ENCODE results near the gene BCAS3. TPM values are rescaled to one million over a fixed set of nuclear protein-coding genes. Genes with fewer than 3 reads are reported as not detected.

The BCAS3 gene
- total RNA-seq, 1 donor from 2014 or later, result 75.9 TPM

GRCh38 chr17:61331178-61331577 is 653.5 kb downstream of the BCAS3 start:
- no peak for TF ChIP-seq CTCF (IDR thresholded peaks at IDR 0.05)
- Histone ChIP-seq H3K9me3 (no peaks in the 10 kb centered on the region), H3K4me3 (no peak overlapping the region), H3K4me1 (peaks cover 4 to 6% of the 10 kb centered on the region in 2 donors), H3K27ac (peak overlapping the region; percentile 18 to 55), H3K36me3 (no peaks in the 10 kb centered on the region), H3K27me3 (no peaks in the 10 kb centered on the region)
- intact Hi-C loops (cut with DNase I), result no loop called here
- DNase-seq (ENCODE audit: low spot score in 2 of 2), result no peak

- Histone ChIP-seq H3K36me3 (no peaks in the 10 kb centered on the region), H3K9me3 (no peaks in the 10 kb centered on the region), H3K4me3 (no peak overlapping the region), H3K27ac (peak overlapping the region; percentile 0 to 55), H3K27me3 (no peaks in the 10 kb centered on the region), H3K4me1 (peaks cover 6 to 9% of the 10 kb centered on the region in 2 donors)
- DNase-seq (ENCODE audit: low spot score in 2 of 2), result no peak
- intact Hi-C loops (cut with DNase I), result no loop called here
- no peak for TF ChIP-seq CTCF (IDR thresholded peaks at IDR 0.05)
Measured at GRCh38 chr17:61331886-61332285, 654.2 kb downstream of the BCAS3 start.

- DNase-seq (ENCODE audit: low spot score in 2 of 2), result no peak
- no peaks in the 10 kb centered on the region for H3K27me3 ChIP-seq
- no peak overlapping the region for H3K27ac ChIP-seq
- TF ChIP-seq CTCF (IDR thresholded peaks at IDR 0.05), result no peak
- H3K4me1 ChIP-seq, result peaks cover 6 to 17% of the 10 kb centered on the region in 2 donors
- intact Hi-C loops (cut with DNase I), result no loop called here
- H3K36me3 ChIP-seq, result no peaks in the 10 kb centered on the region
- no peak overlapping the region for H3K4me3 ChIP-seq
- H3K9me3 ChIP-seq, result no peaks in the 10 kb centered on the region
Measured at GRCh38 chr17:61333136-61333535, 655.5 kb downstream of the BCAS3 start.

- H3K4me3 ChIP-seq, result no peak overlapping the region
- H3K36me3 ChIP-seq, result no peaks in the 10 kb centered on the region
- TF ChIP-seq CTCF (IDR thresholded peaks at IDR 0.05), result no peak
- intact Hi-C loops (cut with DNase I), result loop anchor here (5.0 kb wide), 1 partner anchor 67 kb away; no protein-coding TSS in a partner anchor
- H3K27me3 ChIP-seq, result no peaks in the 10 kb centered on the region
- peaks cover 6 to 25% of the 10 kb centered on the region in 2 donors for H3K4me1 ChIP-seq
- H3K27ac ChIP-seq, result no peak overlapping the region
- H3K9me3 ChIP-seq, result no peaks in the 10 kb centered on the region
- no peak for DNase-seq (ENCODE audit: low spot score in 2 of 2)
Measured at GRCh38 chr17:61334673-61335072, 657.0 kb downstream of the BCAS3 start.

GRCh38 chr17:61335105-61335844 is 657.6 kb downstream of the BCAS3 start:
- peak overlapping the region; percentile 60 to 70 for H3K27ac ChIP-seq
- no peaks in the 10 kb centered on the region for H3K27me3 ChIP-seq
- DNase-seq (ENCODE audit: low spot score in 2 of 2), result no peak
- no peaks in the 10 kb centered on the region for H3K9me3 ChIP-seq
- no peak overlapping the region for H3K4me3 ChIP-seq
- intact Hi-C loops (cut with DNase I), result loop anchor here (5.0 kb wide), 1 partner anchor 68 kb away; no protein-coding TSS in a partner anchor
- peaks cover 6 to 25% of the 10 kb centered on the region in 2 donors for H3K4me1 ChIP-seq
- TF ChIP-seq CTCF (IDR thresholded peaks at IDR 0.05), result no peak
- no peaks in the 10 kb centered on the region for H3K36me3 ChIP-seq
